Ovary (tissue), 9 donors: Measurements from ENCODE around the gene RABGAP1L. TPM values are rescaled to one million over a fixed set of nuclear protein-coding genes. Genes with fewer than 3 reads are reported as not detected.

ENCODE experiments used
- DNase-seq, 5 donors: peaks; one replicate each; pipeline ENCODE4 v3.0.0-alpha.2; 2019 to 2020
- H3K27ac ChIP-seq, 2 donors: fragments of 200-600 bp; one replicate each; pipeline versions ENCODE4 v1.5.1 to v1.8.0; 2019 to 2022
- H3K27me3 ChIP-seq: fragments of 200-600 bp; one replicate; pipeline ENCODE4 v1.8.0; 2022
- H3K36me3 ChIP-seq: fragments of 200-600 bp; sonication (generic); one replicate; pipeline ENCODE4 v1.5.1; 2019
- H3K4me1 ChIP-seq: one replicate; pipeline ENCODE4 v1.8.1; 2013; ENCODE audit warnings: mild to moderate bottlenecking, moderate library complexity; ENCODE audit not compliant: insufficient read depth
- H3K4me3 ChIP-seq: fragments of 200-600 bp; sonication (generic); one replicate; pipeline ENCODE4 v1.5.1; 2017
- H3K9me3 ChIP-seq, 2 donors: fragments of 200-600 bp in 1 of 2; sonication (generic) in 1 of 2; one replicate each; pipeline versions ENCODE4 v1.5.1 to v1.8.1; 2013 to 2019; ENCODE audit warnings: mild to moderate bottlenecking in 1 of 2, moderate library complexity in 1 of 2
- CTCF ChIP-seq, 3 donors: fragments of 450-650 bp in 2 of 3; fragments of 200-600 bp in 1 of 3; IDR thresholded peaks; one replicate each; pipeline versions ENCODE4 v1.5.1 to v1.8.0; 2016 to 2022; ENCODE audit warnings: antibody characterized with exemption in 3 of 3, mild to moderate bottlenecking in 1 of 3
- EP300 ChIP-seq: sonication (generic); formaldehyde crosslinking; IDR thresholded peaks from one replicate; pipeline ENCODE4 v1.6.1; 2017; ENCODE audit warnings: antibody characterized with exemption
- POLR2A ChIP-seq: fragments of 450-650 bp; IDR thresholded peaks from one replicate; pipeline ENCODE4 v1.6.1; 2017; ENCODE audit warnings: antibody characterized with exemption, mild to moderate bottlenecking, moderate library complexity
- WGBS, 3 donors: extraction: QIAGEN DNeasy Blood & Tissue Kit in 1 of 3; methylation state at CpG; one replicate each; pipeline versions ENCODE4 v1.1.5 to v1.1.7; 2013 to 2017; 5-methylcytosine and 5-hydroxymethylcytosine counted together
- intact Hi-C, 4 donors: fragments of 100-400 bp; cut with DNase I; formaldehyde crosslinking; loops; one replicate each; pipeline versions ENCODE4 v1.11.0 to v1.15.1; 2022 to 2023
- polyA plus RNA-seq, 2 donors: library from polyadenylated mRNA; stranded (reverse); fragments of 200-250 nt in 1 of 2; fragments of 350-450 nt in 1 of 2; fragmentation: Illumina TruSeq in 1 of 2; extraction: RNeasy Lipid Tissue Mini Kit (QIAGEN cat#74804) in 1 of 2; gene quantifications; one replicate each; pipeline ENCODE4 v1.2.3, GENCODE V29; 2013 to 2014
- total RNA-seq, 7 donors: library from RNA; depleted of rRNA in 2 of 7; stranded (reverse); fragments of >200 nt in 2 of 7; fragmentation: NEBNext Ultra II Directional in 3 of 7; extraction: Animal tissue kit (Norgen Biotek cat#: 25700) in 3 of 7; gene quantifications; one replicate each; pipeline versions ENCODE4 v1.1.0 to v1.2.4, GENCODE V29; 2016 to 2023
- donor health status: DM: no; HTN: no; CAD: no; lungs with moderate emphysema.
- donor health status: DM: no; HTN: no; CAD: no.
- donor health status: Bipolar disorder and iron deficiency.
- donor health status: DM: yes; HTN: yes; CAD: no.
- donor health status: DM: no; HTN: no; CAD: no.
- donor health status: DM: yes; HTN: yes; CAD: no.

RABGAP1L gene
- total and polyA plus RNA-seq, 9 donors = 17.1 to 56.5 (median 43.6) TPM

- intact Hi-C loops = no loop called here
- no peaks in the 10 kb centered on the region for H3K36me3 ChIP-seq
- H3K27ac ChIP-seq = no peak overlapping the region
- WGBS, 3 donors = 76 to 88% (median 76%) methylated on average over 2 of the region's 2 CpGs
- H3K4me1 ChIP-seq = no peaks in the 10 kb centered on the region
- H3K9me3 ChIP-seq = no peaks in the 10 kb centered on the region
- TF ChIP-seq EP300 (no peak), POLR2A (no peak), CTCF (IDR thresholded peaks at IDR 0.05) (no peak)
- no peak for DNase-seq
- H3K4me3 ChIP-seq = no peak overlapping the region
- no peaks in the 10 kb centered on the region for H3K27me3 ChIP-seq
Observed at GRCh38 chr1:175034775-175035174, 875.5 kb downstream of the RABGAP1L start.

- DNase-seq = no peak
- no peaks in the 10 kb centered on the region for H3K27me3 ChIP-seq
- 75 to 83% (median 75%) methylated on average over 6 of the region's 6 CpGs for WGBS, 3 donors
- intact Hi-C loops = no loop called here
- H3K9me3 ChIP-seq = no peaks in the 10 kb centered on the region
- H3K4me1 ChIP-seq = no peaks in the 10 kb centered on the region
- H3K27ac ChIP-seq = no peak overlapping the region
- H3K4me3 ChIP-seq = no peak overlapping the region
- TF ChIP-seq CTCF (IDR thresholded peaks at IDR 0.05) (no peak), POLR2A (no peak), EP300 (no peak)
- no peaks in the 10 kb centered on the region for H3K36me3 ChIP-seq
Observed at GRCh38 chr1:175035865-175036264, 876.5 kb downstream of the RABGAP1L start.

- TF ChIP-seq POLR2A (no peak), EP300 (no peak), CTCF (IDR thresholded peaks at IDR 0.05) (no peak)
- intact Hi-C loops = no loop called here
Observed at GRCh38 chr1:175036476-175036875, 877.2 kb downstream of the RABGAP1L start.

GRCh38 chr1:175037416-175037815 is 878.1 kb downstream of the RABGAP1L start:
- Histone ChIP-seq H3K27ac (no peak overlapping the region), H3K27me3 (no peaks in the 10 kb centered on the region), H3K4me1 (no peaks in the 10 kb centered on the region), H3K9me3 (no peaks in the 10 kb centered on the region), H3K36me3 (no peaks in the 10 kb centered on the region), H3K4me3 (no peak overlapping the region)
- TF ChIP-seq POLR2A (no peak), EP300 (no peak), CTCF (IDR thresholded peaks at IDR 0.05) (no peak)
- WGBS, 3 donors = 70 to 74% (median 74%) methylated on average over 7 of the region's 7 CpGs
- intact Hi-C loops = no loop called here
- no peak for DNase-seq

More at GRCh38 chr1:175036476-175036875, 877.2 kb downstream of the RABGAP1L start:
- Histone ChIP-seq H3K36me3 (no peaks in the 10 kb centered on the region), H3K4me3 (no peak overlapping the region), H3K27me3 (no peaks in the 10 kb centered on the region), H3K4me1 (no peaks in the 10 kb centered on the region), H3K27ac (no peak overlapping the region), H3K9me3 (no peaks in the 10 kb centered on the region)
- WGBS, 3 donors = 42 to 56% (median 48%) methylated on average over 3 of the region's 3 CpGs
- no peak for DNase-seq
